GM23248 (cell line): ENCODE data around the gene HBM.

ENCODE experiments used
- EZH2 ChIP-seq: fragments of 200-600 bp; sonication (generic); IDR thresholded peaks from 2 replicates; pipeline ENCODE4 v1.6.1; 2018; ENCODE audit warnings: antibody characterized with exemption, mild to moderate bottlenecking; ENCODE audit not compliant: insufficient read depth, poor library complexity, severe bottlenecking
- EZH2phosphoT487 ChIP-seq: fragments of 200-600 bp; sonication (generic); IDR thresholded peaks from 2 replicates; pipeline ENCODE4 v1.6.1; 2018; ENCODE audit warnings: antibody characterized with exemption, moderate library complexity, mild to moderate bottlenecking, low read depth; ENCODE audit not compliant: insufficient read depth

DNA sequence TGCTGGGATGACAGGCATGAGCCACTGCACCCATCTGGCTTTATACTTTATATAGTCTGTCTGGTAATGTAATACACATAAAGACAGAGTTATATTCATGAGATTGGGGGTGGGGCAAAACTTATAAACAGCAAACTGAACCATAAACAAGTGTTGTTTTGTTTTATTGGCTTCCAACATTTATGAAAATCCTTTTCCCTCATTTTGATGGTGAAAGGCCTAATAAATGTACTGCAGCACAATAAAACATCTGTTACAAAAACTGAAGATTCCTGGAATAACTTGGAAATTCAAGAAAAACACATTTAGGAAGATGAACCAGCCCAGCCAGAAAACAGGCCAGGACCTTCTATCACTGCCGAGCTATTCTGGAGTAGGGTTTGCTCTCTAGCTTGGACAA, 43.4 kb upstream of the HBM start:
- no peak for TF ChIP-seq EZH2phosphoT487
- no peak for TF ChIP-seq EZH2
